Kidney (tissue), 14 donors: ENCODE results near the gene ZNF546. TPM values are rescaled to one million over a fixed set of nuclear protein-coding genes. Genes with fewer than 3 reads are reported as not detected.

Source experiments
- DNase-seq, 5 donors: peaks; one replicate each; pipeline ENCODE4 v3.0.0-alpha.2; 2013 to 2020
- FAIRE-seq: peaks from 2 replicates; lab custom pipeline; 2012; peaks lifted over from hg19 to GRCh38; lab: Jason Lieb, UNC
- H3K27ac ChIP-seq, 2 donors: one replicate each; pipeline ENCODE4 v1.7.0; 2013; ENCODE audit warnings: low read depth in 2 of 2, low read length in 2 of 2, inconsistent platforms in 1 of 2
- H3K27me3 ChIP-seq: one replicate; pipeline ENCODE4 v1.7.1; 2013; ENCODE audit warnings: low read length, inconsistent platforms; ENCODE audit not compliant: control insufficient read depth, insufficient read depth
- H3K36me3 ChIP-seq, 3 donors: one replicate each; pipeline versions ENCODE4 v1.7.0 to v1.7.1; 2013; ENCODE audit warnings: low read length in 3 of 3, control low read depth in 1 of 3, inconsistent platforms in 1 of 3; ENCODE audit not compliant: insufficient read depth in 3 of 3, control insufficient read depth in 2 of 3
- H3K4me1 ChIP-seq, 3 donors: one replicate each; pipeline versions ENCODE4 v1.7.0 to v1.7.1; 2013; ENCODE audit warnings: low read length in 3 of 3, inconsistent platforms in 1 of 3, low read depth in 1 of 3; ENCODE audit not compliant: control insufficient read depth in 2 of 3, insufficient read depth in 2 of 3
- H3K4me3 ChIP-seq, 3 donors: one replicate each; pipeline versions ENCODE4 v1.7.0 to v1.8.1; 2013; ENCODE audit warnings: low read length in 3 of 3, control low read depth in 1 of 3, inconsistent platforms in 1 of 3
- H3K9ac ChIP-seq, 3 donors: one replicate each; pipeline versions ENCODE4 v1.7.0 to v1.7.1; 2013; ENCODE audit warnings: low read length in 3 of 3, control low read depth in 1 of 3, inconsistent platforms in 1 of 3
- H3K9me3 ChIP-seq, 3 donors: one replicate each; pipeline versions ENCODE4 v1.7.0 to v1.7.1; 2013; ENCODE audit warnings: low read length in 3 of 3, control low read depth in 1 of 3, inconsistent platforms in 1 of 3; ENCODE audit not compliant: control insufficient read depth in 2 of 3, insufficient read depth in 1 of 3
- CTCF ChIP-seq: IDR thresholded peaks from 3 replicates; pipeline ENCODE4 v1.5.1; 2012; ENCODE audit warnings: mild to moderate bottlenecking, moderate library complexity, borderline replicate concordance; ENCODE audit not compliant: insufficient read depth; ENCODE audit errors: extremely low read depth
- intact Hi-C: fragments of 100-400 bp; cut with DNase I; formaldehyde crosslinking; loops from one replicate; pipeline ENCODE4 v1.11.1; 2022
- polyA plus RNA-seq: library from polyadenylated mRNA; stranded (reverse); fragments of 350-450 nt; fragmentation: Illumina TruSeq; extraction: RNeasy Lipid Tissue Mini Kit (QIAGEN cat#74804); gene quantifications from one replicate; pipeline ENCODE4 v1.2.3, GENCODE V29; 2014; ENCODE audit warnings: low read depth, low replicate concordance; ENCODE audit not compliant: insufficient read depth
- total RNA-seq: library from RNA; stranded (reverse); fragmentation: NEBNext Ultra II Directional; extraction: Animal tissue kit (Norgen Biotek cat#: 25700); gene quantifications from one replicate; pipeline ENCODE4 v1.2.1, GENCODE V29; 2021
- donor health status: control.
- donor health status: control.
- donor health status: control.
- donor health status: control.
- donor health status: control.
- donor health status: DM: yes; HTN: yes; CAD: no.
- donor health status: Normal renal cell carcinoma (clear cell type).

Gene ZNF546
- total and polyA plus RNA-seq, 2 donors from 2014 or later: 3.4 to 7.3 TPM

GRCh38 chr19:40059624-40060023 is 62.8 kb downstream of the ZNF546 start:
- Histone ChIP-seq H3K4me3 (no peak overlapping the region), H3K27ac (no peak overlapping the region), H3K9me3 (peaks cover 0 to 10% (median 3%) of the 10 kb centered on the region in 3 donors), H3K4me1 (no peaks in the 10 kb centered on the region), H3K27me3 (no peaks in the 10 kb centered on the region), H3K36me3 (no peaks in the 10 kb centered on the region), H3K9ac (no peak overlapping the region)
- DNase-seq (no peak), FAIRE-seq (no peak)
- no peak for TF ChIP-seq CTCF
- intact Hi-C loops: no loop called here

GRCh38 chr19:40070058-40070457 is 73.2 kb downstream of the ZNF546 start:
- Histone ChIP-seq H3K27me3 (no peaks in the 10 kb centered on the region), H3K36me3 (peaks cover 8 to 14% (median 14%) of the 10 kb centered on the region in 3 donors), H3K9ac (no peak overlapping the region), H3K27ac (no peak overlapping the region), H3K9me3 (peaks cover 0 to 15% (median 8%) of the 10 kb centered on the region in 3 donors), H3K4me3 (no peak overlapping the region), H3K4me1 (no peaks in the 10 kb centered on the region)
- DNase-seq: no peak
- intact Hi-C loops: no loop called here
- TF ChIP-seq CTCF: no peak
- no peak for FAIRE-seq

Other genes starting within 250 kb of the ZNF546 start
- not detected for gene LEUTX, start 218.2 kb upstream of the ZNF546 start, total RNA-seq
- not detected for gene LEUTX, start 218.2 kb upstream of the ZNF546 start, polyA plus RNA-seq
- 28.9 TPM for gene DYRK1B, start 162.9 kb upstream of the ZNF546 start, total RNA-seq
- 18.9 TPM for gene DYRK1B, start 162.9 kb upstream of the ZNF546 start, polyA plus RNA-seq
- gene FBL, start 150.7 kb upstream of the ZNF546 start, total RNA-seq: 165 TPM
- 155 TPM for gene FBL, start 150.7 kb upstream of the ZNF546 start, polyA plus RNA-seq
- 51.7 TPM for gene FCGBP, start 62.4 kb upstream of the ZNF546 start, total RNA-seq
- gene FCGBP, start 62.4 kb upstream of the ZNF546 start, polyA plus RNA-seq: 7.6 TPM
- 84.7 TPM for gene PSMC4, start 25.9 kb upstream of the ZNF546 start, total RNA-seq
- 113 TPM for gene PSMC4, start 25.9 kb upstream of the ZNF546 start, polyA plus RNA-seq
- 33.2 TPM for gene ZNF780B, start 59.2 kb downstream of the ZNF546 start, total RNA-seq
- 4.6 TPM for gene ZNF780B, start 59.2 kb downstream of the ZNF546 start, polyA plus RNA-seq
- 26.2 TPM for gene ZNF780A, start 93.9 kb downstream of the ZNF546 start, total RNA-seq
- gene ZNF780A, start 93.9 kb downstream of the ZNF546 start, polyA plus RNA-seq: 11.8 TPM
- 17.3 TPM for gene MAP3K10, start 194.4 kb downstream of the ZNF546 start, total RNA-seq
- gene MAP3K10, start 194.4 kb downstream of the ZNF546 start, polyA plus RNA-seq: 15.0 TPM
- not detected for gene TTC9B, start 221.3 kb downstream of the ZNF546 start, total RNA-seq
- not detected for gene TTC9B, start 221.3 kb downstream of the ZNF546 start, polyA plus RNA-seq
- 1.2 TPM for gene CCNP, start 229.6 kb downstream of the ZNF546 start, total RNA-seq
- 2.1 TPM for gene CCNP, start 229.6 kb downstream of the ZNF546 start, polyA plus RNA-seq